ENCODE results near the gene PSAPL1.
"Not testable (repeated sequence)": the region's sequence is repeated elsewhere in the genome, so short reads cannot be mapped to it uniquely, and the experiment has no call there.

The PSAPL1 gene

DNA sequence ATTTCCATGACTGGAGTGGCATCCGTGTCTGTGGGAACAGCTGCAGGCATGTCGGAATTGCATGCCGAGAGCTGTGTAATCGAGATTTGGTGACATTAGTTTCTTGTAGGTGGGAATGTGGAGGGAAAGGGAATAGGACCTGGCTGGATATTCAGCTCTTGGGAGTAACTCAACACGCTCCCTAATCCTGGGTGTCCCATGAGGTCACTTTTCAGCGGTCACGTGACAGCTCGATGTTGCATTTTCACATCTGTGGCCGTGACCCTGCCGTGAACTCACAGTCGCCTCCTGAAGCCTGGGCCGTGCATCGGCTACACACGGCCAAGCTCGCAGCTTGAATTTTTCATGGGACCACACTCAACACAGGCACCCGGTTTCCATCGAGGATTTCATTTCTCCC lies 25.8 kb upstream of the PSAPL1 start:
- no peak for TF ChIP-seq CTCF (IDR thresholded peaks at IDR 0.05; ENCODE audit: low read depth, low read length)
- DNase-seq (ENCODE audit: low read depth in 2 of 2): peak in 1 of 2 donors; percentile 19
- no peak overlapping the region for H3K4me3 ChIP-seq (replicated peaks in 1 of 2; ENCODE audit: low read depth in 2 of 2, low read length in 2 of 2)

- H3K4me3 ChIP-seq (replicated peaks in 1 of 2; ENCODE audit: low read depth in 2 of 2, low read length in 2 of 2): no peak overlapping the region
- no peak for DNase-seq (ENCODE audit: low read depth in 2 of 2)
- TF ChIP-seq CTCF (IDR thresholded peaks at IDR 0.05; ENCODE audit: low read depth, low read length): no peak
Observed at GRCh38 chr4:7459471-7459870, 24.7 kb upstream of the PSAPL1 start.

GRCh38 chr4:7458477-7458876 lies 23.7 kb upstream of the PSAPL1 start:
- no peak for TF ChIP-seq CTCF (IDR thresholded peaks at IDR 0.05; ENCODE audit: low read depth, low read length)
- no peak for DNase-seq (ENCODE audit: low read depth in 2 of 2)
- no peak overlapping the region for H3K4me3 ChIP-seq (replicated peaks in 1 of 2; ENCODE audit: low read depth in 2 of 2, low read length in 2 of 2)

GRCh38 chr4:7458066-7458425 lies 23.3 kb upstream of the PSAPL1 start:
- no peak for TF ChIP-seq CTCF (IDR thresholded peaks at IDR 0.05; ENCODE audit: low read depth, low read length)
- H3K4me3 ChIP-seq (replicated peaks in 1 of 2; ENCODE audit: low read depth in 2 of 2, low read length in 2 of 2): no peak overlapping the region
- no peak for DNase-seq (ENCODE audit: low read depth in 2 of 2)

- TF ChIP-seq CTCF (IDR thresholded peaks at IDR 0.05; ENCODE audit: low read depth, low read length): no peak
- DNase-seq (ENCODE audit: low read depth in 2 of 2): no peak
- no peak overlapping the region for H3K4me3 ChIP-seq (replicated peaks in 1 of 2; ENCODE audit: low read depth in 2 of 2, low read length in 2 of 2)
Observed at GRCh38 chr4:7457201-7458065, 22.7 kb upstream of the PSAPL1 start.

GRCh38 chr4:7452802-7453201 lies 18.1 kb upstream of the PSAPL1 start:
- not testable (repeated sequence) for DNase-seq (ENCODE audit: low read depth in 2 of 2); H3K4me3 ChIP-seq (replicated peaks in 1 of 2; ENCODE audit: low read depth in 2 of 2, low read length in 2 of 2)

GRCh38 chr4:7451800-7452199 lies 17.1 kb upstream of the PSAPL1 start:
- no peak for TF ChIP-seq CTCF (IDR thresholded peaks at IDR 0.05; ENCODE audit: low read depth, low read length)
- no peak for DNase-seq (ENCODE audit: low read depth in 2 of 2)
- no peak overlapping the region for H3K4me3 ChIP-seq (replicated peaks in 1 of 2; ENCODE audit: low read depth in 2 of 2, low read length in 2 of 2)
